Measurements from ENCODE around the gene FIGN. TPM values are rescaled to one million over a fixed set of nuclear protein-coding genes. Genes with fewer than 3 reads are reported as not detected.

FIGN gene
- total RNA-seq, 2 donors from 2014 or later: 14.4 to 23.6 TPM

- intact Hi-C loops (cut with DNase I): no loop called here
- DNase-seq (ENCODE audit: low spot score): no peak
These were observed 140.8 kb downstream of the FIGN start for GRCh38 chr2:163595028-163595427.

DNA sequence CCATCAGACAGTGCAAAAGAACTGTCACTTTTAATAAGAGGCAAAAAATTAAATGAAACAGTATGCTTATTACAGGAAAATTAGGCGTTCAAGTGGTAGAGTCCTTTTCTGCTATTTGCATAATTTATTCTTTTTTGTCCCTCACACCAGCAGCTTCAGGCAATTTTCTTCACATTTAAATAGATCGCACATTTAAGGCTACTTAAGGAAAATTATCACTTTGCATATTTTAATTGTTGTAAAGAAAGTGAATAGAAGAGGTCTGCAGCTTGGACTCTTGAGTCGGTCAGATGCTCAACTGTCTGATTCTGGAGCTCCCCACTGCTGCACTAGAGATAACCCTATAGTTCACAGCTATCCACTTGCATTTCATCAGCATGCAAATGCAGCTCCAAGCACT lies 141.3 kb downstream of the FIGN start:
- intact Hi-C loops (cut with DNase I): no loop called here
- no peak for DNase-seq (ENCODE audit: low spot score)

DNA sequence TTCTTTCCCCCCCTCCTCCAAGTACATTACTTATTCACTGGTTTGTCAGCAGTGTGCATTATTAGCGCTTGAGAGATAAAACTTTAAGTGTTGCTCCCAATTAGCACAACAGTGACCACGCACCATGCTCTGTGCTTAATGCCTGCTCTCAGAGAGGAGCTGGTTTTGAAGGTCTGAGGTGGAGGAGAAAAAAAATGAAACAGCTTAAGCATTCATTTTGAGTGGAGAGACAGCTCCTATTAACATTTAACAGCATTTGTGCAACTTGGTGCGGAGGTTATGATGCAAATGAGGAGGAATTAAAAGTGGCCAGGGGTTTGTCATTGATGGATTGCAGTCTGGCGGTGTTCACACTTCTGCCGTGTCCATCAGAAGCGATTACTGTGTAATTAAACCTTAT lies 141.8 kb downstream of the FIGN start:
- intact Hi-C loops (cut with DNase I): no loop called here
- no peak for DNase-seq (ENCODE audit: low spot score)

GRCh38 chr2:163592954-163593622 lies 142.7 kb downstream of the FIGN start:
- no peak for DNase-seq (ENCODE audit: low spot score)
- intact Hi-C loops (cut with DNase I): no loop called here

DNA sequence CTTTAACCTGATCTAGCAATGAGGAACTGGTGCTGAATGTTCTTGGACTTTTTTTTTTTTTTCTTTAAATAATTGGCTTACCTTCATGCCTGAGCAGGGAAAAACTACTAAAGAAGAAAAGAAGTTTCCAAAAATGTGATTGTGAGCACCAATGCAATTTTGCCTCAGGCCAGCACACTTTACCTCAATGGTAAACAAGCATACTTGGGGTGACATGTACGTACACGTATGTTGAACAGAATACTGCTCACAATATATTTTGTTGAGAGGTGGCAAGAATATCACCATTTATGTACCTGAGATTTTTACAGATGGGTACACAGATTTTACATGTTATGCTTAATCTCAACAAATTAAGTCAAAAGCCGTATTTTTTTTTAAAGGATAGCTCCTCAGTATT lies 144.3 kb downstream of the FIGN start:
- intact Hi-C loops (cut with DNase I): no loop called here
- no peak for DNase-seq (ENCODE audit: low spot score)

DNA sequence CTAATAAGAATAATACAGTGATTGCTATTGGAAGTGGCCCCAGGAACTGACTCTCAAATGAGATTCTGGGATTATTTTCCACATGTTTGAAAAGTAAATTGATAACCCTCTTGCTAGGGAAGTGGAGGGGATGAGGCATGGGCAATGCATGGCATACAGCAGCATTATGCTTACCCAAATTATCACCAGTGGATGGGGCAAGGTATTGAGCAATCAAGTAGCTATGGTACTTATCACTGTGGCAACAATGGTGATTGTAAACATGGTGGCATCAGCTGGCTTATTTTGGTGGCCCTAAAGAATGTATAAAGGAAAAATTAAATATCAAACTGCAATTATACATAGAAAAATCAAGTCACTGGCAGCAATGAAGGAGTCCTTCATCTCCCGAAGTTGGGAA lies 155.1 kb downstream of the FIGN start:
- no peak for DNase-seq (ENCODE audit: low spot score)
- intact Hi-C loops (cut with DNase I): no loop called here

DNA sequence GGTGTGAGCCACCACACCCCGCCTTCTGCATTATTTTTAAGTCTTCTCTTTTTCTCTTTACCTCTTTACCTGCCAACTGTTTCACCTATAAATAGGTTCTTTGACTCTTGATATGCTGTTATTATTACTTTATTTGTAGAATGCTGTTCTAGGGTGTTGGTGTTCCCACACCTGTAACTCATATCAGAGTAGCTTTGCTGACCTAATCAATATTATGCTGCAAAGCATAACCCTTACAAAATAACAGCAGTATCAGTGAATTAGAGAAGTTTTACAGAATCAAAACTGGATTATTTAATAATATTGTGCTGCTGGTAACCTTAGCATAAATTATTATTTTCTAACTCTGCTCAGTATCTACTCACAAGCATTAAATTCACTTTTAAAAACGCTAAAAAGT lies 161.5 kb downstream of the FIGN start:
- intact Hi-C loops (cut with DNase I): no loop called here
- DNase-seq (ENCODE audit: low spot score): no peak

- no peak for DNase-seq (ENCODE audit: low spot score)
- intact Hi-C loops (cut with DNase I): no loop called here
These were observed 162.2 kb downstream of the FIGN start for GRCh38 chr2:163573652-163574051.

DNA sequence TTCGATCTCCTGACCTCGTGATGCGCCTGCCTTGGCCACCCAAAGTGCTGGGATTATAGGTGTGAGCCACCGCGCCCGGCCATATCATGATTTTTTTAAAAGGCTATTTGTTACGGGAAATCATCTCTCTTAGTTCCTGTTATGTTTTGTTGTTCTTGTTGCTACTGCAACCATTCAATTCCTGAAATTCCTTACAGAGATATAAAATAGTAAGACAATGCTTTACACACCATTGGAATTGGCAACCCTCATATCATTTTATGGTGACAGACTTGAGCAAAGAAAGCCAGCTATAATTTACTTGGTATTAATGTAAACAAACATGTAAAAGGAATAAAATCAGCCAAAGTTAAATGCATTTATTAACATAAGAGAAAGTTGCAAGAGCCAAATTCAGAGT lies 163.0 kb downstream of the FIGN start:
- intact Hi-C loops (cut with DNase I): no loop called here
- DNase-seq (ENCODE audit: low spot score): no peak

DNA sequence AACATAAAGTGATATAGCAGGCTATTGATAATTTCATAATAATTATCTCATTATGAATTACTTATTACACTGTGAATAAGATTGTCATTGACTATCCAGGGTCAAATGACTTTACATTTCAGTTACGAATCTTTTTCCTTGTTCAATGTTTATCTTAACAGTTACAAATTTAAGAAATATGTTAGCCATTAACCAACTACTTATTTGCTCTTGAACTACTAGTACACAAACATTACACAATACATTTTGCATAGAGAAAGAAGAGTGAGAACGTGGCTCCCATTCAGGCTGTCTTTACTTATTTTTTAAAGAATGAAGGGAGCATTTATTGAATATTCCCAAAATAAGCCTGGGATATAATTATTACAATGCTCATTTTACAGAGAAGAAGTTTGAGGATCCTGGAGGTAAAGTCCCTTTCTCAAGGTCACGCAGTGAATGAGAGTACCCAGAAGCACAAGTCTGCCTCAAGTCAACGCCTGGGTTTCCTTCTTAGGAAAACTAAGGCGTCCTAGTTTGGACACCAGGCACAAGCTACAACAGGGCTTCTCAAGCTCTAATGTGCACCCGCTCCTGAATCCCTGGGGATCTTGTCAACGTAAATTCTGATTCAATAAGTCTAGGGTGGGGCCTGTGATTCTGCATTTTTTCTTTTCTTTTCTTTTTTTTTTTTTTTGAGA lies 164.2 kb downstream of the FIGN start:
- DNase-seq (ENCODE audit: low spot score): no peak
- intact Hi-C loops (cut with DNase I): no loop called here

GRCh38 chr2:163570391-163570790 lies 165.4 kb downstream of the FIGN start:
- intact Hi-C loops (cut with DNase I): no loop called here
- no peak for DNase-seq (ENCODE audit: low spot score)

- intact Hi-C loops (cut with DNase I): no loop called here
- DNase-seq (ENCODE audit: low spot score): no peak
These were observed 170.6 kb downstream of the FIGN start for GRCh38 chr2:163565192-163565591.

DNA sequence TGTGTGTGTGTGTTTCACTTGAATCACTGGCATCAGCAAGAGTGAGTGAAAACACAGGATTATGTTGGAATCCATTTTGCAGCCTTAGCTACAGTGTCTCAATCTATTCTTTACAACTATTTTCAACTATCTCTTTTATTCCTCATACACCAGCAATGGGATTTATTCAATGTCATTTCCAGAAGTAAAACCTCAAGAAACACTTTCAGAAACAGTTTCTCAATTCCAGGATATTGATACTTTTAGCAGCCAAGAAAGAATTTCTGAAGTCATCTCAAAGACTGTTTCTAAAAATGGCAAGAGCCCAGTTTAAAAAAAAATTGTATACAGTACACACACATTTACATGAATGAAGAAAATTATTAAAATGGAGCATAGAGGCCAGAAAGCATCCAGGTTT lies 171.6 kb downstream of the FIGN start:
- no peak for DNase-seq (ENCODE audit: low spot score)
- intact Hi-C loops (cut with DNase I): no loop called here

DNA sequence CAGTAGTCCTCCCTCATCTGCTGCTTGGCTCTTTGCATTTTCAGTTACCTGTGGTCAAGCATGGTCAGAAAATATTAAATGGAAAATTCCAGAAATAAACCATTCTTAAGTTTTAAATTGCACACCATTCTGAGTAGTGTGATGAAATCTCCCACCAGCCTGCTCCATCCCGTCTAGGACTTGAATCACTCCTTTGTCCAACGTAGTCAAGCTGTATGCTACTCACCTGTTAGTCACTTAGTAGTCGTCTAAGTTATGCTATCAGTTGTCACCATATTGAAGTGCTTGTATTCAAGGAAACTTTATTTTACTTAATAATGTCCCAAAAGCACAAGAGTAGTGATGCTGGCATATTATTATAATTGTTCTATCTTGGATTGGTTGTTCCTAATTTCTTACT lies 172.5 kb downstream of the FIGN start:
- DNase-seq (ENCODE audit: low spot score): no peak
- intact Hi-C loops (cut with DNase I): no loop called here

GRCh38 chr2:163558251-163559021 lies 177.4 kb downstream of the FIGN start:
- peak; percentile 22 for DNase-seq (ENCODE audit: low spot score)

GRCh38 chr2:163556511-163556910 lies 179.3 kb downstream of the FIGN start:
- intact Hi-C loops (cut with DNase I): no loop called here
- no peak for DNase-seq (ENCODE audit: low spot score)

More at GRCh38 chr2:163558251-163559021, 177.4 kb downstream of the FIGN start:
- intact Hi-C loops (cut with DNase I): no loop called here

GRCh38 chr2:163554864-163555263 lies 180.9 kb downstream of the FIGN start:
- intact Hi-C loops (cut with DNase I): no loop called here

GRCh38 chr2:163553601-163554000 lies 182.2 kb downstream of the FIGN start:
- no peak for DNase-seq (ENCODE audit: low spot score)
- intact Hi-C loops (cut with DNase I): no loop called here

More at GRCh38 chr2:163554864-163555263, 180.9 kb downstream of the FIGN start:
- DNase-seq (ENCODE audit: low spot score): no peak

GRCh38 chr2:163552758-163553157 lies 183.1 kb downstream of the FIGN start:
- no peak for DNase-seq (ENCODE audit: low spot score)
- intact Hi-C loops (cut with DNase I): no loop called here

DNA sequence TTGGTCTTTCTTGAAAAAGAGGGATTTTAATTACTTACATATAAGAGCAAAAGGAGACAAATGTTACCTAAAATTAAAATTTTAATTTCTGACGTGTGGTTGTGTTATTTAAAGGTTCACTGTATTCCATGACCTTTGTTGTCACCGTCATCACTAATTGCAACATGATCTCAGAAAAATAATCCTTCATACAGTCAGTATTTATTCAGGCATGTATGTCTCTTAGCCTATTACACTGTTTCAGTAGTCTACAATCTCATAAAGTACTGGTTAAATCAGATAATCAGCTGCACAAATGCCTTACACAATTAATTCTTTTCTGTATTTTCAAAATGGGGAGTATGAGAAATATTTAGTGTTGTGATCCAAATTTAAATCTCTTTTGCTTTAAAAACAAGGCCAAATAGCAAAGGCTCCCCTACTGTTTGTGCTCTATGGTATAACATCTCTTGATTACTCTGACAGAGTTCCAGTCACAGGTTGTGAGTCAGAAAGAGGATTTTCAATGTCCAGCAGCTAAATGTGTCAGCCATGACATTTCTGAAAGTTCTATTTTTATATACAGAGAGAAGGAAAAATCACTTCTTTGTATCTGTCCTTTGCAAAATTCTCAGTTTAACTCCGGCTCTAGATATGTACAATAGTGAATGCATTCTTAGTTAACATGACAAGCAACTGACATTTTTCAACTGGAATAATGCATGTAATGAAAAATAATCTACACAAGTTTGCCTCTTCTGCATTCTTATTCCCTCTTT lies 184.0 kb downstream of the FIGN start:
- intact Hi-C loops (cut with DNase I): no loop called here
- DNase-seq (ENCODE audit: low spot score): no peak

Data from posterior vena cava (tissue), 2 donors.